ENCODE data around the gene SLC22A3.
"Not testable (repeated sequence)": the region's sequence is repeated elsewhere in the genome, so short reads cannot be mapped to it uniquely, and the experiment has no call there.

SLC22A3 gene

GRCh38 chr6:160365117-160365516, 16.9 kb downstream of the SLC22A3 start:
- no peak for DNase-seq (ENCODE audit: low spot score)
- no peak for TF ChIP-seq CTCF (IDR thresholded peaks at IDR 0.05; ENCODE audit: extremely low read depth, insufficient read depth, missing control alignments)
- in situ Hi-C loops (cut with MboI; ENCODE audit: low pct_unique_long_range_greater_than_20kb, low sequenced_read_pairs, unreplicated experiment): no loop called here

- DNase-seq (ENCODE audit: low spot score): no peak
- TF ChIP-seq CTCF (IDR thresholded peaks at IDR 0.05; ENCODE audit: extremely low read depth, insufficient read depth, missing control alignments): no peak
- in situ Hi-C loops (cut with MboI; ENCODE audit: low pct_unique_long_range_greater_than_20kb, low sequenced_read_pairs, unreplicated experiment): no loop called here
These were observed 19.8 kb downstream of the SLC22A3 start for GRCh38 chr6:160367798-160368547.

GRCh38 chr6:160368670-160369069, 20.5 kb downstream of the SLC22A3 start:
- DNase-seq (ENCODE audit: low spot score): no peak
- TF ChIP-seq CTCF (IDR thresholded peaks at IDR 0.05; ENCODE audit: extremely low read depth, insufficient read depth, missing control alignments): no peak
- in situ Hi-C loops (cut with MboI; ENCODE audit: low pct_unique_long_range_greater_than_20kb, low sequenced_read_pairs, unreplicated experiment): no loop called here

GRCh38 chr6:160373601-160374000, 25.4 kb downstream of the SLC22A3 start:
- DNase-seq (ENCODE audit: low spot score); in situ Hi-C loops (cut with MboI; ENCODE audit: low pct_unique_long_range_greater_than_20kb, low sequenced_read_pairs, unreplicated experiment): not testable (repeated sequence)

- TF ChIP-seq CTCF (IDR thresholded peaks at IDR 0.05; ENCODE audit: extremely low read depth, insufficient read depth, missing control alignments): no peak
- in situ Hi-C loops (cut with MboI; ENCODE audit: low pct_unique_long_range_greater_than_20kb, low sequenced_read_pairs, unreplicated experiment): no loop called here
- no peak for DNase-seq (ENCODE audit: low spot score)
These were observed 26.8 kb downstream of the SLC22A3 start for GRCh38 chr6:160374836-160375560.

- no peak for TF ChIP-seq CTCF (IDR thresholded peaks at IDR 0.05; ENCODE audit: extremely low read depth, insufficient read depth, missing control alignments)
- in situ Hi-C loops (cut with MboI; ENCODE audit: low pct_unique_long_range_greater_than_20kb, low sequenced_read_pairs, unreplicated experiment): no loop called here
- no peak for DNase-seq (ENCODE audit: low spot score)
These were observed 27.4 kb downstream of the SLC22A3 start for GRCh38 chr6:160375561-160375949.

- TF ChIP-seq CTCF (IDR thresholded peaks at IDR 0.05; ENCODE audit: extremely low read depth, insufficient read depth, missing control alignments): no peak
- no peak for DNase-seq (ENCODE audit: low spot score)
- in situ Hi-C loops (cut with MboI; ENCODE audit: low pct_unique_long_range_greater_than_20kb, low sequenced_read_pairs, unreplicated experiment): no loop called here
These were observed 28.3 kb downstream of the SLC22A3 start for GRCh38 chr6:160376445-160376844.

Measured in GM13977 (cell line).